IMR-90 (cell line): ENCODE results near the gene ZNF236. TPM values are rescaled to one million over a fixed set of nuclear protein-coding genes. Genes with fewer than 3 reads are reported as not detected.

Experiments used
- ATAC-seq: fragments of 200-7000 bp; cut with Tn5 transposase; 2 replicates; pipeline ENCODE4 v1.9.1; 2020; ENCODE audit warnings: low read depth, mild to moderate bottlenecking, moderate library complexity
- BruUV-seq: library from RNA; stranded (reverse); fragments of 400-500 nt; replicated peaks from 2 replicates; lab custom pipeline; 2021; lab: Mats Ljungman, UMichigan
- CTCF ChIA-PET: fragments of 300-600 bp; formaldehyde crosslinking; extraction: SDS; loops from one replicate; lab custom pipeline; 2021; ENCODE audit warnings: antibody characterized with exemption; lab: Yijun Ruan, JAX
- POLR2A ChIA-PET: fragments of 300-600 bp; sonication (Branson Sonifier 250); formaldehyde crosslinking; loops from one replicate; lab custom pipeline; 2022; ENCODE audit warnings: antibody characterized with exemption; ENCODE audit not compliant: unreplicated experiment; lab: Charles Lee
- DNase-seq: peaks from one replicate; pipeline ENCODE4 v3.0.0; 2013
- H2AFZ ChIP-seq: replicated peaks from 2 replicates; pipeline ENCODE3; 2013; ENCODE audit warnings: low read length, mild to moderate bottlenecking; ENCODE audit not compliant: poor library complexity
- H2AK5ac ChIP-seq: 2 replicates; pipeline ENCODE4 v1.6.1; 2013; ENCODE audit warnings: low read depth, low read length, inconsistent platforms
- H2AK9ac ChIP-seq: replicated peaks from 2 replicates; pipeline ENCODE3; 2013; ENCODE audit warnings: mild to moderate bottlenecking, low read depth, low read length, moderate library complexity; ENCODE audit not compliant: poor library complexity
- H2BK120ac ChIP-seq: 2 replicates; pipeline ENCODE4 v1.6.1; 2013; ENCODE audit warnings: low read depth, low read length, inconsistent platforms
- H2BK15ac ChIP-seq: 3 replicates; pipeline ENCODE4 v1.6.1; 2013; ENCODE audit warnings: low read depth, low read length, inconsistent platforms
- H2BK20ac ChIP-seq: 2 replicates; pipeline ENCODE4 v1.6.1; 2013; ENCODE audit warnings: low read depth, mild to moderate bottlenecking, inconsistent platforms, low read length, moderate library complexity
- H2BK5ac ChIP-seq: 2 replicates; pipeline ENCODE4 v1.6.1; 2013; ENCODE audit warnings: mild to moderate bottlenecking, low read depth, low read length, inconsistent platforms; ENCODE audit not compliant: poor library complexity, severe bottlenecking
- H3K14ac ChIP-seq: replicated peaks from 2 replicates; pipeline ENCODE4 v1.6.1; 2013; ENCODE audit warnings: low read depth, low read length, inconsistent platforms
- H3K18ac ChIP-seq: 2 replicates; pipeline ENCODE4 v1.6.1; 2013; ENCODE audit warnings: low read depth, low read length, control low read depth
- H3K23ac ChIP-seq: 2 replicates; pipeline ENCODE4 v1.6.1; 2013; ENCODE audit warnings: low read depth, low read length, inconsistent platforms
- H3K27ac ChIP-seq: 2 replicates; pipeline ENCODE4 v1.5.1; 2013; ENCODE audit warnings: mild to moderate bottlenecking, control low read depth, low read length; ENCODE audit not compliant: insufficient read depth
- H3K27me3 ChIP-seq: 2 replicates; pipeline ENCODE4 v1.6.1; 2013; ENCODE audit warnings: low read length; ENCODE audit not compliant: control insufficient read depth, insufficient read depth
- H3K36me3 ChIP-seq: 2 replicates; pipeline ENCODE4 v1.6.1; 2013; ENCODE audit warnings: low read length, mixed read lengths; ENCODE audit not compliant: control insufficient read depth, insufficient read depth
- H3K4ac ChIP-seq: 2 replicates; pipeline ENCODE4 v1.6.1; 2013; ENCODE audit warnings: low read depth, low read length, inconsistent platforms
- H3K4me1 ChIP-seq: 2 replicates; pipeline ENCODE4 v1.6.1; 2013; ENCODE audit warnings: low read length, mixed read lengths; ENCODE audit not compliant: control insufficient read depth, insufficient read depth
- H3K4me2 ChIP-seq: 2 replicates; pipeline ENCODE4 v1.6.1; 2013; ENCODE audit warnings: low read depth, mild to moderate bottlenecking, control low read depth, low read length, moderate library complexity
- H3K4me3 ChIP-seq: 2 replicates; pipeline ENCODE4 v1.5.1; 2013; ENCODE audit warnings: low read depth, mild to moderate bottlenecking, control low read depth, low read length, moderate library complexity; ENCODE audit not compliant: insufficient read depth
- H3K56ac ChIP-seq: 2 replicates; pipeline ENCODE4 v1.6.1; 2013; ENCODE audit warnings: low read length, inconsistent platforms; ENCODE audit not compliant: insufficient read depth; ENCODE audit errors: extremely low read depth
- H3K79me1 ChIP-seq, 2 experiments: 2 replicates each; pipeline ENCODE4 v1.6.1; 2013; ENCODE audit warnings: low read length in 2 of 2, inconsistent platforms in 1 of 2, low read depth in 1 of 2
- H3K9ac ChIP-seq: 2 replicates; pipeline ENCODE4 v1.6.1; 2013; ENCODE audit warnings: low read depth, low read length, control low read depth
- H3K9me1 ChIP-seq: 2 replicates; pipeline ENCODE4 v1.6.1; 2013; ENCODE audit warnings: low read length, inconsistent platforms; ENCODE audit not compliant: insufficient read depth
- H3K9me3 ChIP-seq: 2 replicates; pipeline ENCODE4 v1.6.1; 2013; ENCODE audit warnings: low read length; ENCODE audit not compliant: control insufficient read depth, insufficient read depth
- H4K20me1 ChIP-seq: 2 replicates; pipeline ENCODE4 v1.6.1; 2013; ENCODE audit warnings: low read length, inconsistent platforms; ENCODE audit not compliant: insufficient read depth
- H4K5ac ChIP-seq: 2 replicates; pipeline ENCODE4 v1.6.1; 2013; ENCODE audit warnings: mild to moderate bottlenecking, low read depth, low read length, control low read depth
- H4K8ac ChIP-seq, 2 experiments: 2 replicates each; pipeline ENCODE4 v1.6.1; 2013; ENCODE audit warnings: low read depth in 2 of 2, low read length in 2 of 2, control low read depth in 1 of 2, inconsistent platforms in 1 of 2
- H4K91ac ChIP-seq: 2 replicates; pipeline ENCODE4 v1.6.1; 2013; ENCODE audit warnings: low read depth, low read length, inconsistent platforms; ENCODE audit not compliant: insufficient read depth
- CEBPB ChIP-seq: IDR thresholded peaks from 2 replicates; pipeline ENCODE4 v1.6.1; 2012; ENCODE audit warnings: low read depth, low read length, improper control_type of control experiment
- CTCF ChIP-seq: conservative IDR thresholded peaks from 2 replicates; pipeline ENCODE4 v1.5.1; 2012; ENCODE audit warnings: mild to moderate bottlenecking, low read depth, low read length, improper control_type of control experiment
- FOS ChIP-seq: fragments of 150-350 bp; IDR thresholded peaks from 2 replicates; pipeline ENCODE4 v1.6.1; 2016; ENCODE audit warnings: low read depth, low read length
- MAFK ChIP-seq: IDR thresholded peaks from 2 replicates; pipeline ENCODE4 v1.6.1; 2012; ENCODE audit warnings: low read depth, low read length, improper control_type of control experiment
- MAZ ChIP-seq: IDR thresholded peaks from 2 replicates; pipeline ENCODE4 v1.6.1; 2012; ENCODE audit warnings: low read depth, mild to moderate bottlenecking, low read length, improper control_type of control experiment, moderate library complexity, borderline replicate concordance
- MXI1 ChIP-seq: IDR thresholded peaks from 2 replicates; pipeline ENCODE4 v1.6.1; 2012; ENCODE audit warnings: low read depth, mild to moderate bottlenecking, low read length, moderate library complexity, borderline replicate concordance
- NFE2L2 ChIP-seq: fragments of 150-350 bp; IDR thresholded peaks from 2 replicates; pipeline ENCODE4 v1.6.1; 2016; ENCODE audit warnings: low read depth, mild to moderate bottlenecking, low read length
- RAD21 ChIP-seq: IDR thresholded peaks from 2 replicates; pipeline ENCODE4 v1.6.1; 2012; ENCODE audit warnings: low read length, improper control_type of control experiment
- RCOR1 ChIP-seq: IDR thresholded peaks from 2 replicates; pipeline ENCODE4 v1.6.1; 2012; ENCODE audit warnings: mild to moderate bottlenecking, low read length, improper control_type of control experiment; ENCODE audit not compliant: insufficient replicate concordance
- SMC3 ChIP-seq: fragments of 150-350 bp; IDR thresholded peaks from 2 replicates; pipeline ENCODE4 v1.6.1; 2016; ENCODE audit warnings: low read depth, mild to moderate bottlenecking, antibody characterized with exemption, low read length, moderate library complexity
- WGBS, 2 experiments: methylation state at CpG; one replicate each; pipeline versions ENCODE4 v1.1.5 to v1.1.7; 2013; ENCODE audit warnings: missing lambda C conversion rate in 2 of 2; ENCODE audit not compliant: insufficient read length in 1 of 2; ENCODE audit errors: extremely low coverage in 2 of 2; 5-methylcytosine and 5-hydroxymethylcytosine counted together
- dilution Hi-C: fragments of 300-500 bp; cut with HindIII; formaldehyde crosslinking; loops from one replicate; pipeline ENCODE4 v1.14.3; 2018; ENCODE audit warnings: low sequenced_read_pairs; ENCODE audit not compliant: unreplicated experiment
- in situ Hi-C: fragments of 300-500 bp; cut with MboI; formaldehyde crosslinking; loops from 3 replicates; pipeline ENCODE4 v1.14.3; 2019; ENCODE audit warnings: low sequenced_read_pairs, inconsistent platforms, mixed read lengths
- intact Hi-C: fragments of 100-400 bp; cut with micrococcal nuclease; formaldehyde crosslinking; loops from 2 replicates; pipeline ENCODE4 v1.10.0; 2022
- polyA plus RNA-seq, 3 experiments: library from polyadenylated mRNA; depleted of rRNA; stranded (reverse); fragments of >200 nt; gene quantifications; 2 replicates each; pipeline ENCODE4 v1.2.3, GENCODE V29; 2012; ENCODE audit warnings: low replicate concordance in 1 of 3
- total RNA-seq: library from RNA; depleted of rRNA; stranded (reverse); fragments of >200 nt; gene quantifications from 2 replicates; pipeline ENCODE4 v1.2.3, GENCODE V29; 2012
- TF ChIP-seq, protein P1 (sequence below): fragments of 150-350 bp; IDR thresholded peaks from 2 replicates; pipeline ENCODE4 v1.6.1; 2016; ENCODE audit warnings: low read depth, mild to moderate bottlenecking, low read length, moderate library complexity, borderline replicate concordance

The ZNF236 gene
- total and polyA plus RNA-seq, 2 of the 4 experiments (the other 2 are of a cell fraction) = 3.6 to 9.7 TPM

DNA sequence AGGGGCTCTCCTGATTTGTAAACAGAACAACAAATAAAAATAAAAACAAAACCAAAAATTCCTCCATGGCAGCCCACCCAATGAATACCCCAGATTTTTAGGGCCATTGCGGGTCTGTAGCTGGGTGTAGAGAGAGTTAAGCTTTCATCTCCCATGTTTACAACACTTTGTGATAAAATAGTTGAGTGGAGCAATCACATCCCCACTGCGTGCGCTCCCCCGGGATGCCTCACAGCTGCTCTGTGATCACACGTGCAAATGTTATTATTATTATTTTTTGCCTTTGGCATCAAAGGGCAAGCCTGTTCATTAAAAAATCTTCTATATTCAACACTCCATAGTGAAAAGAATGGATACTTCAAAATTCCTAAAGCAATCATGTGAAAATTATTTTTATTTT lies 192.2 kb downstream of the ZNF236 start:
- H3K14ac ChIP-seq = no peak overlapping the region
- no peak overlapping the region for H2AFZ ChIP-seq
- H3K27me3 ChIP-seq = no peaks in the 10 kb centered on the region; the same call in 1 of the 2 replicates
- in situ Hi-C loops (no loop called here), dilution Hi-C loops (no loop called here), intact Hi-C loops (no loop called here)
- ChIA-PET CTCF (interaction anchor here (0.9 kb wide), 1 partner anchor 19 kb away, joined by 3 read pairs; no protein-coding TSS in a partner anchor), POLR2A (no interaction called here)
- H3K9me3 ChIP-seq = no peaks in the 10 kb centered on the region
- ATAC-seq (no peak), DNase-seq (no peak)
- H3K9ac ChIP-seq = no peak overlapping the region
- H3K36me3 ChIP-seq = peaks cover 3% of the 10 kb centered on the region; the same call in 1 of the 2 replicates
- no CpG with 5 or more reads among the region's 5 CpGs for WGBS, 2 experiments
- no peak overlapping the region for H3K18ac ChIP-seq
- no peak overlapping the region for H3K27ac ChIP-seq
- H4K91ac ChIP-seq = no peak overlapping the region
- BruUV-seq = no TSS peak
- H3K56ac ChIP-seq = no peak overlapping the region
- no peaks in the 10 kb centered on the region for H3K9me1 ChIP-seq
- H3K4me1 ChIP-seq = no peaks in the 10 kb centered on the region
- no peak overlapping the region for H4K5ac ChIP-seq
- no peak overlapping the region for H3K23ac ChIP-seq
- H2AK9ac ChIP-seq = no peak overlapping the region
- H3K4ac ChIP-seq = no peak overlapping the region
- no peak overlapping the region for H3K4me2 ChIP-seq
- H2BK5ac ChIP-seq = no peak overlapping the region
- no peak for TF ChIP-seq MAFK
- no peak for TF ChIP-seq RCOR1
- TF ChIP-seq NFE2L2 = no peak
- no peak for TF ChIP-seq MXI1
- TF ChIP-seq FOS = no peak
- TF ChIP-seq SMC3 = no peak
- TF ChIP-seq CTCF = no peak
- TF ChIP-seq RAD21 = no peak
- TF ChIP-seq MAZ = no peak
- TF ChIP-seq, protein P1, sequence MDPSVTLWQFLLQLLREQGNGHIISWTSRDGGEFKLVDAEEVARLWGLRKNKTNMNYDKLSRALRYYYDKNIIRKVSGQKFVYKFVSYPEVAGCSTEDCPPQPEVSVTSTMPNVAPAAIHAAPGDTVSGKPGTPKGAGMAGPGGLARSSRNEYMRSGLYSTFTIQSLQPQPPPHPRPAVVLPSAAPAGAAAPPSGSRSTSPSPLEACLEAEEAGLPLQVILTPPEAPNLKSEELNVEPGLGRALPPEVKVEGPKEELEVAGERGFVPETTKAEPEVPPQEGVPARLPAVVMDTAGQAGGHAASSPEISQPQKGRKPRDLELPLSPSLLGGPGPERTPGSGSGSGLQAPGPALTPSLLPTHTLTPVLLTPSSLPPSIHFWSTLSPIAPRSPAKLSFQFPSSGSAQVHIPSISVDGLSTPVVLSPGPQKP = no peak
- TF ChIP-seq CEBPB = no peak
- no peaks in the 10 kb centered on the region for H3K79me1 ChIP-seq
- H4K20me1 ChIP-seq = no peaks in the 10 kb centered on the region
- H2AK5ac ChIP-seq = no peak overlapping the region
- H2BK20ac ChIP-seq = no peak overlapping the region
- no peak overlapping the region for H2BK15ac ChIP-seq
- H3K4me3 ChIP-seq = no peak overlapping the region
- H4K8ac ChIP-seq = no peak overlapping the region
- H2BK120ac ChIP-seq = no peak overlapping the region
